ENCODE data around the gene MRPL53. TPM values are rescaled to one million over a fixed set of nuclear protein-coding genes. Genes with fewer than 3 reads are reported as not detected.

The MRPL53 gene
- total and polyA plus RNA-seq, 2 of the 13 experiments (the other 11 are each of a cell fraction or from before 2014, with no cell fraction given), result 34.3 to 51.9 TPM

GRCh38 chr2:74461187-74462053, 11.1 kb downstream of the MRPL53 start (continued):
- TF ChIP-seq ZNF407 (CRISPR knock-in tag; IDR thresholded peaks at IDR 0.05; ENCODE audit: not compliant biosample characterization) (peak; percentile 22), FOXP1 (IDR thresholded peaks at IDR 0.05) (no peak), FOXP1 (CRISPR knock-in tag; IDR thresholded peaks at IDR 0.05) (no peak), PATZ1 (CRISPR knock-in tag; IDR thresholded peaks at IDR 0.05) (no peak), GPBP1L1 (CRISPR knock-in tag; IDR thresholded peaks at IDR 0.05) (no peak), HBP1 (CRISPR knock-in tag; IDR thresholded peaks at IDR 0.05; ENCODE audit: low read depth) (no peak), GABPA (IDR thresholded peaks at IDR 0.05; ENCODE audit: low read depth, low read length) (no peak), GABPA (CRISPR knock-in tag; IDR thresholded peaks at IDR 0.05; ENCODE audit: low read depth) (no peak), ETV5 (CRISPR knock-in tag; IDR thresholded peaks at IDR 0.05; ENCODE audit: borderline replicate concordance) (no peak), ZNF788 (CRISPR knock-in tag; IDR thresholded peaks at IDR 0.05; ENCODE audit: borderline replicate concordance) (no peak), HMG20A (CRISPR knock-in tag; IDR thresholded peaks at IDR 0.05; ENCODE audit: borderline replicate concordance) (no peak), ZNF652 (CRISPR knock-in tag; IDR thresholded peaks at IDR 0.05; ENCODE audit: borderline replicate concordance, low read depth) (no peak), ZNF83 (CRISPR knock-in tag; IDR thresholded peaks at IDR 0.05; ENCODE audit: borderline replicate concordance) (0 out of 2 replicates have a peak, but pooled peaks have one; percentile 41), ZNF251 (CRISPR knock-in tag; IDR thresholded peaks at IDR 0.05) (no peak), NPAS2 (CRISPR knock-in tag; IDR thresholded peaks at IDR 0.05; ENCODE audit: borderline replicate concordance) (no peak), MBD4 (IDR thresholded peaks at IDR 0.05; ENCODE audit: borderline replicate concordance, low read length) (no peak), BHLHE40 (IDR thresholded peaks at IDR 0.05; ENCODE audit: low read length) (no peak)

Data from HepG2 (cell line).